Endometrial microvascular endothelial cells (primary cell): ENCODE data around the gene CUL5. TPM values are rescaled to one million over a fixed set of nuclear protein-coding genes. Genes with fewer than 3 reads are reported as not detected.

Source experiments
- in situ Hi-C: cut with HindIII; loops from 2 replicates; pipeline ENCODE4 v1.10.0; 2017; ENCODE audit warnings: low sequenced_read_pairs, low pct_unique_long_range_greater_than_20kb; ENCODE audit errors: inconsistent ontology term
- total RNA-seq: library from RNA; depleted of rRNA; stranded (reverse); fragments of >200 nt; gene quantifications from one replicate; pipeline ENCODE4 v1.2.3, GENCODE V29; 2015; ENCODE audit errors: inconsistent ontology term

The CUL5 gene
- total RNA-seq, 1 donor from 2014 or later: 23.5 TPM

DNA sequence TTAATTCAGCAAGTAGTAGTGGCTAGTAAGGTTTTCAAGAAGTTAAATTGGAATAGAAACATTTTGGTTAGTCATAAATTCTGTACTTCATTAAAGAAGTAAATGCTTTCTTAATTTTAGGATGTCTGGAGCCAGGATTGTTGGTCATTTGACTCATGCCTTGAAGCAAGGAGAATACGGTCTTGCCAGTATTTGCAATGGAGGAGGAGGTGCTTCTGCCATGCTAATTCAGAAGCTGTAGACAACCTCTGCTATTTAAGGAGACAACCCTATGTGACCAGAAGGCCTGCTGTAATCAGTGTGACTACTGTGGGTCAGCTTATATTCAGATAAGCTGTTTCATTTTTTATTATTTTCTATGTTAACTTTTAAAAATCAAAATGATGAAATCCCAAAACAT, 138.5 kb downstream of the CUL5 start:
- in situ Hi-C loops: no loop called here

GRCh38 chr11:108148556-108148955, 139.9 kb downstream of the CUL5 start:
- in situ Hi-C loops: no loop called here

- in situ Hi-C loops: no loop called here
Observed at GRCh38 chr11:108154591-108154990, 145.9 kb downstream of the CUL5 start.

Other genes with a start within 250 kb of the CUL5 start
- 71.4 TPM for gene SLC35F2, start 150.1 kb upstream of the CUL5 start, total RNA-seq
- gene RAB39A, start 80.5 kb upstream of the CUL5 start, total RNA-seq: not detected
- gene ACAT1, start 112.7 kb downstream of the CUL5 start, total RNA-seq: 225 TPM
- gene NPAT, start 213.7 kb downstream of the CUL5 start, total RNA-seq: 13.4 TPM
- 33.4 TPM for gene ATM, start 214.2 kb downstream of the CUL5 start, total RNA-seq